GM12865 (cell line): ENCODE results near the gene RABGAP1L.
A peak's percentile ranks its signal among the peaks of the same experiment; 100 is the strongest.

Experiments
- DNase-seq: peaks from one replicate; pipeline ENCODE4 v3.0.0; 2010; ENCODE audit warnings: low read depth
- H3K4me3 ChIP-seq: 2 replicates; pipeline ENCODE4 v1.5.1; 2011; ENCODE audit warnings: mild to moderate bottlenecking, low read depth, low read length, control low read depth
- TF ChIP-seq, protein P1 (sequence below): IDR thresholded peaks from 2 replicates; pipeline ENCODE4 v1.5.1; 2011; ENCODE audit warnings: low read length, control low read depth, low read depth, inconsistent platforms; ENCODE audit not compliant: insufficient read depth; ENCODE audit errors: missing control alignments

RABGAP1L gene

GRCh38 chr1:174740249-174740968 is 581.1 kb downstream of the RABGAP1L start:
- TF ChIP-seq, protein P1, sequence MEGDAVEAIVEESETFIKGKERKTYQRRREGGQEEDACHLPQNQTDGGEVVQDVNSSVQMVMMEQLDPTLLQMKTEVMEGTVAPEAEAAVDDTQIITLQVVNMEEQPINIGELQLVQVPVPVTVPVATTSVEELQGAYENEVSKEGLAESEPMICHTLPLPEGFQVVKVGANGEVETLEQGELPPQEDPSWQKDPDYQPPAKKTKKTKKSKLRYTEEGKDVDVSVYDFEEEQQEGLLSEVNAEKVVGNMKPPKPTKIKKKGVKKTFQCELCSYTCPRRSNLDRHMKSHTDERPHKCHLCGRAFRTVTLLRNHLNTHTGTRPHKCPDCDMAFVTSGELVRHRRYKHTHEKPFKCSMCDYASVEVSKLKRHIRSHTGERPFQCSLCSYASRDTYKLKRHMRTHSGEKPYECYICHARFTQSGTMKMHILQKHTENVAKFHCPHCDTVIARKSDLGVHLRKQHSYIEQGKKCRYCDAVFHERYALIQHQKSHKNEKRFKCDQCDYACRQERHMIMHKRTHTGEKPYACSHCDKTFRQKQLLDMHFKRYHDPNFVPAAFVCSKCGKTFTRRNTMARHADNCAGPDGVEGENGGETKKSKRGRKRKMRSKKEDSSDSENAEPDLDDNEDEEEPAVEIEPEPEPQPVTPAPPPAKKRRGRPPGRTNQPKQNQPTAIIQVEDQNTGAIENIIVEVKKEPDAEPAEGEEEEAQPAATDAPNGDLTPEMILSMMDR: no peak
- DNase-seq: peak; percentile 6
- H3K4me3 ChIP-seq: no peak overlapping the region

DNA sequence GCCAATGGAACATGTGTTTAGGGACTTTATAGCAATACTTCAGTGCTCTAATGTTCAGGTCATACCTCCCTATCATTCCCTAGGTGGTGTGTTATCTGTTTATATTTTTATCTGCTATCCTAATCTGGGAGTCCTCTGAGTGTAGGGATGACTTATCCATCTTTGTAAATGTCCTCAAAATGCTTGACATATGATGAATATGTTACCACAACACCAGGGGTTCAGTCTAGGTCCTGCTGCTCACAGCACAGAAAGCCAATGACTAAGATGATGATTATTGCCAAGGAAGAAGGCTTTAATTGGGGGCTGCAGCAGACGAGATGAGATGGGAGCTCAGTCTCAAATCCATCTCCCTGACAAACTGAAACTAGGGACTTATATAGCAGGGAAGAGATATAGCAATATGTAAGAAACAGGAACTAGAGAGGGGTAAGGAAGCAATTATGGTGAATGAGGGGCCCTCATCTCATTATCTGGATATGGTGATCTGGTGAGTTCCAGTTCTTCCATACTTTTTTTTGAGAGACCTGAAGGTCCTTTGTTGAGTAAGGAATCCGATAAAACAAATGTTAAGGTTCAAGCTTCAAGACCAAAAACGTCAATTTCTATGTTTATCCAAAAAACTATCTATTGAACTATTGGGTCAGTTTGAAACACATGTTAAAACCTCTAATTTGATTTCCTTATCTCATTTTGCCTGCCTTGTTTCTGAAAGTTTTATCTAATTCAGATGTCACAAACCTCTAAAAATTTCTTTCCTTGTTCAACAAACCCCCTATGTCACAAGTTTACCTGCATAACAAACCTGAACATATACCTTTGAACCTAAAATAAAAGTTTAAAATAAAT is 583.7 kb downstream of the RABGAP1L start:
- DNase-seq: no peak
- H3K4me3 ChIP-seq: no peak overlapping the region
- TF ChIP-seq, protein P1: no peak

GRCh38 chr1:174743654-174744561 is 584.6 kb downstream of the RABGAP1L start:
- H3K4me3 ChIP-seq: no peak overlapping the region
- peak; percentile 56 for DNase-seq
- TF ChIP-seq, protein P1: peak; percentile 47

DNA sequence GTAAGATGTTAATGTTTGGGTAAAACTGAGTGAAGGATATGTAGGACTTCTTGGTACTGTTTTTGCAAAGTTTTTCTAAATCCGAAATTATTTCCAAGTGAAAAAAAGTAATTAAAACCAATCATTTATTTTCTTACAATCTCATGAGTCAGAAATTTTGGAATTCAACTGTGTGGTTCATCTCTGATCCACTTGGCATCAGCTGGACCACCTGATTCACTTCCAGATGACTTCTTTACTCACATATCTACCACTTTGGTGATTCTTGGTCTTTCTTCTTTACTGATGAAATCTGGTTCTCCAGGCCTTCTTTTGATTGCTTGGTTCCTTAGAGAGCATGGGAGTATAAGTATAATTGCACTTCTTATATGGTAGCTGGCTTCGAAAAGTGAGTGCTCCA is 585.6 kb downstream of the RABGAP1L start:
- no peak for DNase-seq
- TF ChIP-seq, protein P1: no peak
- no peak overlapping the region for H3K4me3 ChIP-seq

DNA sequence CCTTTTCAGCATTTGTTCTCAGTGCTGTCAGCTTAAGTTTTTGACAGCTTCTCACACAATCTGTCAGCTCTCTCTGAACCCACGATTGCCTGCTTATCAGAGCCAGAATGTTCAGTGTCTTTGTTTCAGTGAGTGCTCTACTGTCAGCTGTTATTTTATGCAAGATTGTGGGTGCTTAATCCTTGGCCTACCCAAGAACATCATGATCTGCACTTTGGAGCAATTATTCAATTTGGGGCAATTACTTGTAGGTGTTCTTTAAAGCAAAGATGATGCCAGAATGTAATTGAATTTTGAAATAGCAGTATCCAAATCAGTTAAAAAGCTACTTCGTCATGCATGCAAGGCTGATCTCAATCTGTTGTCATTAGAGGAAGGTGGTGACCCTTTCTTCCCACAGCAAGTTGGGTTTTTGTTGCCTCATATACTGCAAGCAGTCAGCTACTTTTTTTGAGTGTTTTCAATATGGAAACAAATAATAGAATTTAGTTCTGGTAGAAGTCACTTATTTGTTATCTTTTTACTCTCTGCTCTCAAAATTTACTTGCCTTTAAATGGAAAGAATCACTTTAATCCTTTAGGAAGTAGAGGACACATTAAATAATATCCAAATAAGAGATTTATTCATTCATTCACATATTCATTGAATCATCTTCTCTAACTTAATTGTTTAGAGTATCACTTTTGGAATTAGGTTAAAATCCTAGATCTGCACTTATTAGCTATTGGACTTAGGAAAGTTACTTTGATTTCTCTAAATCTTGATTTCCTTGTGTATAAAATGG is 586.9 kb downstream of the RABGAP1L start:
- H3K4me3 ChIP-seq: no peak overlapping the region
- TF ChIP-seq, protein P1: no peak
- DNase-seq: no peak

- TF ChIP-seq, protein P1: no peak
- DNase-seq: no peak
- H3K4me3 ChIP-seq: no peak overlapping the region
Measured at GRCh38 chr1:174747613-174748012, 588.3 kb downstream of the RABGAP1L start.
